Neural cell (in vitro differentiated cells): Measurements from ENCODE around the gene INS. TPM values are rescaled to one million over a fixed set of nuclear protein-coding genes. Genes with fewer than 3 reads are reported as not detected.

Source experiments
- H2AFZ ChIP-seq: fragments of 200-600, 300-800 bp; sonication (generic), shearing (Covaris generic); 2 replicates; pipeline ENCODE4 v1.6.0; 2014; ENCODE audit warnings: low read depth, mild to moderate bottlenecking, antibody characterized with exemption, low read length, moderate library complexity
- H3F3A ChIP-seq: fragments of 200-600 bp; shearing (Covaris generic); 2 replicates; pipeline ENCODE4 v1.6.1; 2016; ENCODE audit warnings: mild to moderate bottlenecking, moderate library complexity, mixed read lengths, antibody characterized with exemption, low read length; ENCODE audit not compliant: insufficient read depth, poor library complexity, severe bottlenecking
- H3K27ac ChIP-seq: fragments of 200-600, 300-800 bp; sonication (generic), shearing (Covaris generic); 2 replicates; pipeline ENCODE4 v1.5.1; 2014; ENCODE audit warnings: mild to moderate bottlenecking, low read length, moderate library complexity
- H3K27me3 ChIP-seq: fragments of 300-800, 200-600 bp; sonication (generic), shearing (Covaris generic); 2 replicates; pipeline ENCODE4 v1.6.0; 2014; ENCODE audit warnings: mild to moderate bottlenecking, low read depth, low read length, moderate library complexity; ENCODE audit not compliant: insufficient read depth
- H3K36me3 ChIP-seq: fragments of 300-800, 200-600 bp; sonication (generic), shearing (Covaris generic); 2 replicates; pipeline ENCODE4 v1.5.1; 2014; ENCODE audit warnings: mild to moderate bottlenecking, antibody characterized with exemption, low read length, moderate library complexity; ENCODE audit not compliant: insufficient read depth
- H3K4me2 ChIP-seq: fragments of 300-800, 200-600 bp; sonication (generic), shearing (Covaris generic); 2 replicates; pipeline ENCODE4 v1.6.0; 2014; ENCODE audit warnings: mild to moderate bottlenecking, low read length
- H3K4me3 ChIP-seq: fragments of 300-800, 200-600 bp; sonication (generic), shearing (Covaris generic); 2 replicates; pipeline ENCODE4 v1.5.1; 2014; ENCODE audit warnings: mild to moderate bottlenecking, low read length, moderate library complexity
- H3K79me2 ChIP-seq: fragments of 200-600 bp; shearing (Covaris generic); replicated peaks from 2 replicates; pipeline ENCODE4 v1.6.0; 2014; ENCODE audit warnings: mild to moderate bottlenecking, low read length, moderate library complexity; ENCODE audit not compliant: insufficient read depth
- H3K9ac ChIP-seq: fragments of 300-800, 200-600 bp; sonication (generic), shearing (Covaris generic); 2 replicates; pipeline ENCODE4 v1.6.1; 2016; ENCODE audit warnings: mild to moderate bottlenecking, low read length, mixed read lengths
- H3K9me2 ChIP-seq: fragments of 200-600 bp; shearing (Covaris generic); 2 replicates; pipeline ENCODE4 v1.6.1; 2016; ENCODE audit warnings: mild to moderate bottlenecking, low read length, mixed read lengths; ENCODE audit not compliant: insufficient read depth
- H3K9me3 ChIP-seq: fragments of 200-600, 300-800 bp; sonication (generic), shearing (Covaris generic); 2 replicates; pipeline ENCODE4 v1.6.1; 2016; ENCODE audit warnings: mild to moderate bottlenecking, mixed run types, low read length, moderate library complexity, mixed read lengths
- H4K20me1 ChIP-seq: fragments of 200-600 bp; shearing (Covaris generic); 2 replicates; pipeline ENCODE4 v1.6.1; 2016; ENCODE audit warnings: mild to moderate bottlenecking, mixed run types; ENCODE audit not compliant: insufficient read depth
- EP300 ChIP-seq: fragments of 450-650 bp; conservative IDR thresholded peaks from 2 replicates; pipeline ENCODE4 v1.6.1; 2014; ENCODE audit warnings: antibody characterized with exemption, mild to moderate bottlenecking, moderate library complexity; ENCODE audit not compliant: poor library complexity, severe bottlenecking
- EZH2 ChIP-seq: fragments of 200-600, 300-800 bp; shearing (Covaris generic), sonication (generic); IDR thresholded peaks from 2 replicates; pipeline ENCODE4 v1.6.1; 2014; ENCODE audit warnings: antibody characterized with exemption, low read length, borderline replicate concordance, mild to moderate bottlenecking; ENCODE audit not compliant: insufficient read depth, poor library complexity, severe bottlenecking
- MXI1 ChIP-seq: fragments of 450-650 bp; conservative IDR thresholded peaks from 2 replicates; pipeline ENCODE4 v1.6.1; 2014; ENCODE audit warnings: antibody characterized with exemption, mild to moderate bottlenecking; ENCODE audit not compliant: poor library complexity, severe bottlenecking
- POLR2AphosphoS5 ChIP-seq: IDR thresholded peaks from 2 replicates; pipeline ENCODE4 v1.6.1; 2012
- RAD21 ChIP-seq: fragments of 450-650 bp; conservative IDR thresholded peaks from 2 replicates; pipeline ENCODE4 v1.6.1; 2014; ENCODE audit warnings: antibody characterized with exemption, mild to moderate bottlenecking, moderate library complexity
- SMC3 ChIP-seq: fragments of 450-650 bp; conservative IDR thresholded peaks from 2 replicates; pipeline ENCODE4 v1.6.1; 2014; ENCODE audit warnings: antibody characterized with exemption, mild to moderate bottlenecking, moderate library complexity; ENCODE audit not compliant: poor library complexity
- TAF1 ChIP-seq: IDR thresholded peaks from 2 replicates; pipeline ENCODE4 v1.6.1; 2012; ENCODE audit warnings: low read depth
- polyA plus RNA-seq: library from polyadenylated mRNA; depleted of rRNA; stranded (reverse); fragments of >200 nt; gene quantifications from 2 replicates; pipeline ENCODE4 v1.2.3, GENCODE V29; 2014
- TF ChIP-seq, protein P1 (sequence below): IDR thresholded peaks from 2 replicates; pipeline ENCODE4 v1.6.1; 2012; ENCODE audit warnings: borderline replicate concordance
- TF ChIP-seq, protein P2 (sequence below): fragments of 450-650 bp; IDR thresholded peaks from 2 replicates; pipeline ENCODE4 v1.5.1; 2014; ENCODE audit warnings: antibody characterized with exemption, mild to moderate bottlenecking, moderate library complexity; ENCODE audit not compliant: poor library complexity, severe bottlenecking

INS gene
- polyA plus RNA-seq, 1 donor from 2014 or later = not detected

DNA sequence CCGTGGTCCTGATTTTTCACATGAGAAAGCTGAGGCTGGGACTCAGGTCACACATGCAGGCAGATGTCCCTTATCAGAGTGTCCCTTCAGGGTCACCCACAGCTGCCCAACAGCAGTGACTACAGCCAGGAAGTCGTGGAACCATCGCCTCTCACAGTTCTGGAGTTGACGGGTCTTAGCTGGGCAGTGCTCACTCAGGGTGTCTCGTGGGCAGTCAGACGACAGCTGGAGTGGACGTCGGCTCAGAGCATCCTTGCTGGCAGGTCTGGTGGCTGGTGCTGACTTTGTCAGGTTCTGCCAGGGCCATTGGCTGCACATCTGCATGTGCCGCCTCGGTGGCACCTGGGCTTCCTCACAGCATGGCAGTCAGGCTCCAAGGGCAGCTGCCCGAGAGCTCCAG, 46.2 kb upstream of the INS start:
- H4K20me1 ChIP-seq = no peaks in the 10 kb centered on the region
- H3K4me2 ChIP-seq = no peak overlapping the region
- H2AFZ ChIP-seq = no peak overlapping the region
- TF ChIP-seq EZH2 (no peak), EP300 (no peak), TAF1 (no peak), MXI1 (no peak), RAD21 (no peak), POLR2AphosphoS5 (no peak), SMC3 (no peak)
- TF ChIP-seq, protein P1, sequence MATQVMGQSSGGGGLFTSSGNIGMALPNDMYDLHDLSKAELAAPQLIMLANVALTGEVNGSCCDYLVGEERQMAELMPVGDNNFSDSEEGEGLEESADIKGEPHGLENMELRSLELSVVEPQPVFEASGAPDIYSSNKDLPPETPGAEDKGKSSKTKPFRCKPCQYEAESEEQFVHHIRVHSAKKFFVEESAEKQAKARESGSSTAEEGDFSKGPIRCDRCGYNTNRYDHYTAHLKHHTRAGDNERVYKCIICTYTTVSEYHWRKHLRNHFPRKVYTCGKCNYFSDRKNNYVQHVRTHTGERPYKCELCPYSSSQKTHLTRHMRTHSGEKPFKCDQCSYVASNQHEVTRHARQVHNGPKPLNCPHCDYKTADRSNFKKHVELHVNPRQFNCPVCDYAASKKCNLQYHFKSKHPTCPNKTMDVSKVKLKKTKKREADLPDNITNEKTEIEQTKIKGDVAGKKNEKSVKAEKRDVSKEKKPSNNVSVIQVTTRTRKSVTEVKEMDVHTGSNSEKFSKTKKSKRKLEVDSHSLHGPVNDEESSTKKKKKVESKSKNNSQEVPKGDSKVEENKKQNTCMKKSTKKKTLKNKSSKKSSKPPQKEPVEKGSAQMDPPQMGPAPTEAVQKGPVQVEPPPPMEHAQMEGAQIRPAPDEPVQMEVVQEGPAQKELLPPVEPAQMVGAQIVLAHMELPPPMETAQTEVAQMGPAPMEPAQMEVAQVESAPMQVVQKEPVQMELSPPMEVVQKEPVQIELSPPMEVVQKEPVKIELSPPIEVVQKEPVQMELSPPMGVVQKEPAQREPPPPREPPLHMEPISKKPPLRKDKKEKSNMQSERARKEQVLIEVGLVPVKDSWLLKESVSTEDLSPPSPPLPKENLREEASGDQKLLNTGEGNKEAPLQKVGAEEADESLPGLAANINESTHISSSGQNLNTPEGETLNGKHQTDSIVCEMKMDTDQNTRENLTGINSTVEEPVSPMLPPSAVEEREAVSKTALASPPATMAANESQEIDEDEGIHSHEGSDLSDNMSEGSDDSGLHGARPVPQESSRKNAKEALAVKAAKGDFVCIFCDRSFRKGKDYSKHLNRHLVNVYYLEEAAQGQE = no peak
- TF ChIP-seq, protein P2, sequence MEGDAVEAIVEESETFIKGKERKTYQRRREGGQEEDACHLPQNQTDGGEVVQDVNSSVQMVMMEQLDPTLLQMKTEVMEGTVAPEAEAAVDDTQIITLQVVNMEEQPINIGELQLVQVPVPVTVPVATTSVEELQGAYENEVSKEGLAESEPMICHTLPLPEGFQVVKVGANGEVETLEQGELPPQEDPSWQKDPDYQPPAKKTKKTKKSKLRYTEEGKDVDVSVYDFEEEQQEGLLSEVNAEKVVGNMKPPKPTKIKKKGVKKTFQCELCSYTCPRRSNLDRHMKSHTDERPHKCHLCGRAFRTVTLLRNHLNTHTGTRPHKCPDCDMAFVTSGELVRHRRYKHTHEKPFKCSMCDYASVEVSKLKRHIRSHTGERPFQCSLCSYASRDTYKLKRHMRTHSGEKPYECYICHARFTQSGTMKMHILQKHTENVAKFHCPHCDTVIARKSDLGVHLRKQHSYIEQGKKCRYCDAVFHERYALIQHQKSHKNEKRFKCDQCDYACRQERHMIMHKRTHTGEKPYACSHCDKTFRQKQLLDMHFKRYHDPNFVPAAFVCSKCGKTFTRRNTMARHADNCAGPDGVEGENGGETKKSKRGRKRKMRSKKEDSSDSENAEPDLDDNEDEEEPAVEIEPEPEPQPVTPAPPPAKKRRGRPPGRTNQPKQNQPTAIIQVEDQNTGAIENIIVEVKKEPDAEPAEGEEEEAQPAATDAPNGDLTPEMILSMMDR = no peak
- no peaks in the 10 kb centered on the region for H3K9me2 ChIP-seq
- no peaks in the 10 kb centered on the region for H3F3A ChIP-seq
- no peaks in the 10 kb centered on the region for H3K79me2 ChIP-seq
- no peak overlapping the region for H3K9ac ChIP-seq
- no peak overlapping the region for H3K27ac ChIP-seq
- H3K27me3 ChIP-seq = no peaks in the 10 kb centered on the region
- H3K9me3 ChIP-seq = no peaks in the 10 kb centered on the region
- no peaks in the 10 kb centered on the region for H3K36me3 ChIP-seq
- H3K4me3 ChIP-seq = no peak overlapping the region

DNA sequence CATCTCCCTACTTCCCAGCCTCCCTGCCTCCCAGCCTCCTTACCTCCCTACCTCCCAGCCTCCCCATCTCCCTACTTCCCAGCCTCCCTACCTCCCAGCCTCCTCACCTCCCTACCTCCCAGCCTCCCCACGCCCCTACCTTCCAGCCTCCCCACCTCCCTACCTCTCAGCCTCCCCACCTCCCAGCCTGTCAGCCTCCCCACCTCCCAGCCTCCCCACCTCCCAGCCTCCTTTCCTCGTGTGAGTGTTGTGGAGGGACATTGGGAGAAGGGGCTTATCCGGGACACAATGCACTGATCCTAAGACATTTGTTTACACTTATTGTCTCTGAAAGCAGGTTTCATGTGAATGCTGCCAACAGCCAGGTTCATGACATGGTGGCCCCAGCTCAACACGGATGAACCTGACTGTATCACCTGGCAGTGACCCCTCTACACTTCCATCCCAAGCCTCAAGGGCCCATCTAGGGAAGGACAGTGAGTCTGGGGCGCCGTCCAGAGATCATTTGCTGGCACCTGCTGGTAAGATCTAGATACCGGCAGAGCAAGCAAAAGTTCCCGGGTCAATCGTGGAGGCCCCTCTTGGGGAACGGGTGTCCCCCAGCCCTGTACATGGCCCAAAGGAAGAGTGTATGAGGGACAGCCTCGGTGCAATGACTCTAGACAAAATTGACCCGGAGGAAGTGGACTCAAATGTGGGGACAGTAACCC, 45.1 kb upstream of the INS start:
- Histone ChIP-seq H3K4me2 (no peak overlapping the region), H3K4me3 (no peak overlapping the region), H2AFZ (no peak overlapping the region), H3K79me2 (no peaks in the 10 kb centered on the region), H3K27ac (no peak overlapping the region), H3F3A (no peaks in the 10 kb centered on the region), H3K9me3 (no peaks in the 10 kb centered on the region), H3K9ac (no peak overlapping the region), H3K27me3 (no peaks in the 10 kb centered on the region), H3K9me2 (no peaks in the 10 kb centered on the region), H4K20me1 (no peaks in the 10 kb centered on the region), H3K36me3 (no peaks in the 10 kb centered on the region)
- TF ChIP-seq SMC3 (no peak), EZH2 (no peak), EP300 (no peak), MXI1 (no peak), TAF1 (no peak), POLR2AphosphoS5 (no peak), RAD21 (no peak)
- TF ChIP-seq, protein P1 = no peak
- TF ChIP-seq, protein P2 = no peak
